Tibial artery (tissue), 4 donors: Measurements from ENCODE around the gene SLC9A6.

Experiments used
- DNase-seq, 2 donors: peaks; one replicate each; pipeline ENCODE4 v3.0.0-alpha.2; 2019
- H3K27ac ChIP-seq, 2 donors: fragments of 200-600 bp; sonication (generic) in 1 of 2; 1 replicate in 1 of 2; 2 replicates in 1 of 2; pipeline ENCODE4 v1.5.1; 2018 to 2019; ENCODE audit warnings: mild to moderate bottlenecking in 1 of 2
- H3K27me3 ChIP-seq, 2 donors: fragments of 200-600 bp; sonication (generic) in 1 of 2; one replicate each; pipeline versions ENCODE4 v1.5.1 to v1.6.0; 2016 to 2019
- H3K36me3 ChIP-seq, 3 donors: fragments of 200-600 bp; sonication (generic) in 2 of 3; one replicate each; pipeline ENCODE4 v1.5.1; 2016 to 2019; ENCODE audit warnings: mild to moderate bottlenecking in 2 of 3
- H3K4me1 ChIP-seq, 4 donors: fragments of 200-600 bp; sonication (generic) in 2 of 4; 1 replicate in 3 of 4; 2 replicates in 1 of 4; pipeline ENCODE4 v1.5.1; 2016 to 2019
- H3K4me3 ChIP-seq, 2 donors: fragments of 200-600 bp; sonication (generic) in 1 of 2; 1 replicate in 1 of 2; 2 replicates in 1 of 2; pipeline ENCODE4 v1.5.1; 2018 to 2019; ENCODE audit warnings: mild to moderate bottlenecking in 2 of 2
- H3K9me3 ChIP-seq, 3 donors: fragments of 200-600 bp; sonication (generic) in 1 of 3; one replicate each; pipeline ENCODE4 v1.5.1; 2016 to 2019
- CTCF ChIP-seq, 2 experiments: fragments of 200-600 bp in 1 of 2; fragments of 450-650 bp in 1 of 2; IDR thresholded peaks; one replicate each; pipeline ENCODE4 v1.5.1; 2017 to 2019; ENCODE audit warnings: antibody characterized with exemption in 2 of 2, mild to moderate bottlenecking in 1 of 2, moderate library complexity in 1 of 2
- intact Hi-C: fragments of 100-400 bp; cut with DNase I; formaldehyde crosslinking; loops from one replicate; pipeline ENCODE4 v1.15.0; 2023; ENCODE audit warnings: low total_unique reads

Gene SLC9A6

GRCh38 chrX:136045008-136045407 lies 59.8 kb downstream of the SLC9A6 start:
- no peak overlapping the region for H3K27ac ChIP-seq

GRCh38 chrX:136046295-136047015 lies 61.2 kb downstream of the SLC9A6 start:
- Histone ChIP-seq H3K27me3 (no peaks in the 10 kb centered on the region), H3K4me3 (no peak overlapping the region), H3K9me3 (no peaks in the 10 kb centered on the region), H3K4me1 (peaks cover 0 to 29% (median 6%) of the 10 kb centered on the region in 4 donors), H3K36me3 (peaks cover 0 to 3% (median 0%) of the 10 kb centered on the region in 3 donors), H3K27ac (peak overlapping the region; percentile 12 to 54)
- no peak for TF ChIP-seq CTCF (IDR thresholded peaks at IDR 0.05)
- intact Hi-C loops = no loop called here
- no peak for DNase-seq

More at GRCh38 chrX:136045008-136045407, 59.8 kb downstream of the SLC9A6 start:
- peaks cover 0 to 39% (median 6%) of the 10 kb centered on the region in 4 donors for H3K4me1 ChIP-seq
- no peak for DNase-seq
- no peak for TF ChIP-seq CTCF (IDR thresholded peaks at IDR 0.05)
- intact Hi-C loops = no loop called here
- H3K27me3 ChIP-seq = no peaks in the 10 kb centered on the region
- peaks cover 0 to 3% (median 0%) of the 10 kb centered on the region in 3 donors for H3K36me3 ChIP-seq
- no peaks in the 10 kb centered on the region for H3K9me3 ChIP-seq
- H3K4me3 ChIP-seq = no peak overlapping the region

GRCh38 chrX:136047016-136047642 lies 61.9 kb downstream of the SLC9A6 start:
- no peaks in the 10 kb centered on the region for H3K27me3 ChIP-seq
- peak overlapping the region; percentile 49 to 54 for H3K27ac ChIP-seq
- intact Hi-C loops = no loop called here
- DNase-seq = no peak
- no peak overlapping the region for H3K4me3 ChIP-seq
- H3K36me3 ChIP-seq = peaks cover 0 to 3% (median 0%) of the 10 kb centered on the region in 3 donors
- no peaks in the 10 kb centered on the region for H3K9me3 ChIP-seq
- H3K4me1 ChIP-seq = peaks cover 0 to 27% (median 6%) of the 10 kb centered on the region in 4 donors
- no peak for TF ChIP-seq CTCF (IDR thresholded peaks at IDR 0.05)

DNA sequence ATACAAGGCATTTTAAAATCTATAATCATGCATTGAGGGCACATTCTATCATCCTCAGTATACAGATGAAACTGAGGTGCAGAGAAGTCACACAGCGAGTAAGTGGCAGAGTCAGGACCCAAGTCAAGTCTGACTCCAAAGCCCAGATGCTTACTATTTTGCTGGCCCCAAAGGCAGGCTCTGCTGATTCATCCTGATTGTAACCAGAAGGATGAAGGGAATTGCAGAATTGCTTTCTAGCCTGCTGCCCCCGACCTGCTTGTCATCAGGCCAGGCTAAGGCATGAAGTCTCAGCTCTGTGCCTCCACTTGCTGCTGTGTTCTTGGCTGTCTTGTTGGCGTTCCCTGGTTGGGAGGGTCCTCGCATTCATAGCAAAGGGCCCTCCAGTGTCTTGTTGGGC lies 62.7 kb downstream of the SLC9A6 start:
- Histone ChIP-seq H3K4me1 (peaks cover 0 to 29% (median 6%) of the 10 kb centered on the region in 4 donors), H3K9me3 (no peaks in the 10 kb centered on the region), H3K4me3 (no peak overlapping the region), H3K27me3 (no peaks in the 10 kb centered on the region), H3K36me3 (peaks cover 0 to 3% (median 0%) of the 10 kb centered on the region in 3 donors), H3K27ac (peak overlapping the region; percentile 49 to 54)
- intact Hi-C loops = no loop called here
- no peak for DNase-seq
- no peak for TF ChIP-seq CTCF (IDR thresholded peaks at IDR 0.05)

DNA sequence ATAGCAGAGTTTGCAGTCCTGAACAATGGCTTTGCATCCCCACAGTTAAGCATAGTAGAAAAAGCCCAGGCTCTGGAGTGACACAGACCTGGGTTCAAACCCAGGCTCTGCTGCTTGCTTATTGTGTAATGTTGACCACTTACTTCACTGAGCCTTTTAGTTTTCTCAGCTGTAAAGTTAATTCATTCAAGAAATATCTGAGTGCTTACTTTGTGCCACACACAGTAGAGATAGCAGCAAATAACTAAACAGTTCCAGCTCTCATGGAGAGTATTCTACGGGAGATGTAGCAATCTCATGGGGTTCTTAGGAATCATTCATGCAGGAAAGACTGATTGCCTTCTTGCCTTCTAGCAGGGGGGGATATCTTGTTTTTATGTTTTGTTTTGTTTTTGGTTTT lies 63.2 kb downstream of the SLC9A6 start:
- Histone ChIP-seq H3K4me1 (peaks cover 0 to 34% (median 6%) of the 10 kb centered on the region in 4 donors), H3K27me3 (no peaks in the 10 kb centered on the region), H3K36me3 (peaks cover 0 to 3% (median 0%) of the 10 kb centered on the region in 3 donors), H3K27ac (peak overlapping the region; percentile 49 to 54), H3K4me3 (no peak overlapping the region), H3K9me3 (no peaks in the 10 kb centered on the region)
- no peak for TF ChIP-seq CTCF (IDR thresholded peaks at IDR 0.05)
- intact Hi-C loops = no loop called here
- no peak for DNase-seq
